Smooth muscle cell (in vitro differentiated cells): Measurements from ENCODE around the gene TMX4. TPM values are rescaled to one million over a fixed set of nuclear protein-coding genes. Genes with fewer than 3 reads are reported as not detected.

ENCODE experiments used
- DNase-seq: peaks from one replicate; lab custom pipeline; 2025; ENCODE audit not compliant: unreplicated experiment; lab: John Stamatoyannopoulos, UW
- H2AFZ ChIP-seq: fragments of 200-600 bp; sonication (generic); 2 replicates; pipeline ENCODE4 v1.6.0; 2016; ENCODE audit warnings: antibody characterized with exemption, low read depth, mild to moderate bottlenecking
- H3F3A ChIP-seq: fragments of 200-600 bp; sonication (generic); 2 replicates; pipeline ENCODE4 v1.6.0; 2017; ENCODE audit warnings: antibody characterized with exemption, low read depth
- H3K27ac ChIP-seq: fragments of 200-600 bp; sonication (generic); 2 replicates; pipeline ENCODE4 v1.5.1; 2016; ENCODE audit warnings: low read depth, mild to moderate bottlenecking
- H3K27me3 ChIP-seq: fragments of 200-600 bp; sonication (generic); 2 replicates; pipeline ENCODE4 v1.6.1; 2016; ENCODE audit warnings: low read depth, mild to moderate bottlenecking
- H3K36me3 ChIP-seq: fragments of 200-600 bp; sonication (generic); 2 replicates; pipeline ENCODE4 v1.5.1; 2016; ENCODE audit warnings: low read depth
- H3K4me1 ChIP-seq: fragments of 200-600 bp; sonication (generic); 2 replicates; pipeline ENCODE4 v1.5.1; 2016; ENCODE audit warnings: low read depth
- H3K4me2 ChIP-seq: fragments of 200-600 bp; sonication (generic); 2 replicates; pipeline ENCODE4 v1.6.0; 2016; ENCODE audit warnings: mild to moderate bottlenecking
- H3K4me3 ChIP-seq: fragments of 200-600 bp; sonication (generic); 2 replicates; pipeline ENCODE4 v1.5.1; 2016; ENCODE audit warnings: mild to moderate bottlenecking
- H3K79me2 ChIP-seq: fragments of 200-600 bp; sonication (generic); 2 replicates; pipeline ENCODE4 v1.6.0; 2016; ENCODE audit warnings: low read depth, mild to moderate bottlenecking
- H3K9ac ChIP-seq: fragments of 200-600 bp; sonication (generic); 2 replicates; pipeline ENCODE4 v1.6.0; 2016; ENCODE audit warnings: low read depth
- H3K9me3 ChIP-seq: fragments of 200-600 bp; sonication (generic); replicated peaks from 2 replicates; pipeline ENCODE4 v1.5.1; 2016; ENCODE audit warnings: low read depth
- H4K20me1 ChIP-seq: fragments of 200-600 bp; sonication (generic); 2 replicates; pipeline ENCODE4 v1.6.0; 2016; ENCODE audit warnings: low read depth
- CTCF ChIP-seq: fragments of 200-600 bp; sonication (generic); IDR thresholded peaks from 2 replicates; pipeline ENCODE4 v1.5.1; 2017; ENCODE audit warnings: borderline replicate concordance, mild to moderate bottlenecking, antibody characterized with exemption; ENCODE audit not compliant: insufficient read depth, poor library complexity, severe bottlenecking
- WGBS: methylation state at CpG from one replicate; pipeline ENCODE4 v1.1.7; 2016; ENCODE audit warnings: low lambda C conversion rate; 5-methylcytosine and 5-hydroxymethylcytosine counted together
- polyA plus RNA-seq: library from polyadenylated mRNA; unstranded; fragments of >200 nt; fragmentation: Nextera tagmentation; extraction: Ambion mirVana; gene quantifications from 2 replicates; pipeline ENCODE4 v1.2.1, GENCODE V29; 2016
- total RNA-seq: library from RNA; depleted of rRNA; stranded (reverse); fragments of >200 nt; gene quantifications from 2 replicates; pipeline ENCODE4 v1.2.3, GENCODE V29; 2014

The TMX4 gene
- total and polyA plus RNA-seq, 2 experiments from 2014 or later: 13.9 to 14.1 TPM

GRCh38 chr20:8002056-8002455, 17.5 kb downstream of the TMX4 start:
- 97% methylated on average over 1 of the region's 1 CpG for WGBS
- Histone ChIP-seq H2AFZ (no peak overlapping the region), H3K9ac (no peak overlapping the region), H3K79me2 (no peaks in the 10 kb centered on the region), H3F3A (no peaks in the 10 kb centered on the region), H3K4me2 (no peak overlapping the region), H4K20me1 (no peaks in the 10 kb centered on the region), H3K9me3 (no peaks in the 10 kb centered on the region), H3K36me3 (no peaks in the 10 kb centered on the region), H3K27ac (no peak overlapping the region), H3K4me3 (no peak overlapping the region), H3K27me3 (no peaks in the 10 kb centered on the region), H3K4me1 (no peaks in the 10 kb centered on the region)
- DNase-seq: no peak
- TF ChIP-seq CTCF: no peak

GRCh38 chr20:8000796-8001195, 18.8 kb downstream of the TMX4 start:
- no peak for TF ChIP-seq CTCF
- no peaks in the 10 kb centered on the region for H3F3A ChIP-seq
- DNase-seq: no peak
- no peak overlapping the region for H3K4me2 ChIP-seq
- H3K9me3 ChIP-seq: no peaks in the 10 kb centered on the region
- H3K36me3 ChIP-seq: peaks cover 4% of the 10 kb centered on the region
- H2AFZ ChIP-seq: no peak overlapping the region
- H3K79me2 ChIP-seq: no peaks in the 10 kb centered on the region
- H3K27me3 ChIP-seq: no peaks in the 10 kb centered on the region
- no peaks in the 10 kb centered on the region for H3K4me1 ChIP-seq
- H3K4me3 ChIP-seq: no peak overlapping the region
- no peak overlapping the region for H3K27ac ChIP-seq
- H3K9ac ChIP-seq: no peak overlapping the region
- no peaks in the 10 kb centered on the region for H4K20me1 ChIP-seq

- Histone ChIP-seq H3K9ac (no peak overlapping the region), H3K36me3 (peaks cover 25% of the 10 kb centered on the region), H3K4me2 (no peak overlapping the region)
These were observed 22.7 kb downstream of the TMX4 start for GRCh38 chr20:7996898-7997297.

More at GRCh38 chr20:7996898-7997297, 22.7 kb downstream of the TMX4 start:
- WGBS: 96% methylated on average over 3 of the region's 3 CpGs
- Histone ChIP-seq H3F3A (no peaks in the 10 kb centered on the region), H3K4me3 (no peak overlapping the region), H3K4me1 (no peaks in the 10 kb centered on the region), H4K20me1 (no peaks in the 10 kb centered on the region), H3K9me3 (no peaks in the 10 kb centered on the region), H3K79me2 (no peaks in the 10 kb centered on the region), H3K27me3 (no peaks in the 10 kb centered on the region), H2AFZ (no peak overlapping the region), H3K27ac (no peak overlapping the region)
- no peak for DNase-seq
- TF ChIP-seq CTCF: no peak
